ENCODE measurements around the gene TRIM2. TPM values are rescaled to one million over a fixed set of nuclear protein-coding genes. Genes with fewer than 3 reads are reported as not detected.

TRIM2 gene
- total and polyA plus RNA-seq, 2 of the 8 experiments (the other 6 are each of a cell fraction or from before 2014, with no cell fraction given) = 34.0 to 59.8 TPM

DNA sequence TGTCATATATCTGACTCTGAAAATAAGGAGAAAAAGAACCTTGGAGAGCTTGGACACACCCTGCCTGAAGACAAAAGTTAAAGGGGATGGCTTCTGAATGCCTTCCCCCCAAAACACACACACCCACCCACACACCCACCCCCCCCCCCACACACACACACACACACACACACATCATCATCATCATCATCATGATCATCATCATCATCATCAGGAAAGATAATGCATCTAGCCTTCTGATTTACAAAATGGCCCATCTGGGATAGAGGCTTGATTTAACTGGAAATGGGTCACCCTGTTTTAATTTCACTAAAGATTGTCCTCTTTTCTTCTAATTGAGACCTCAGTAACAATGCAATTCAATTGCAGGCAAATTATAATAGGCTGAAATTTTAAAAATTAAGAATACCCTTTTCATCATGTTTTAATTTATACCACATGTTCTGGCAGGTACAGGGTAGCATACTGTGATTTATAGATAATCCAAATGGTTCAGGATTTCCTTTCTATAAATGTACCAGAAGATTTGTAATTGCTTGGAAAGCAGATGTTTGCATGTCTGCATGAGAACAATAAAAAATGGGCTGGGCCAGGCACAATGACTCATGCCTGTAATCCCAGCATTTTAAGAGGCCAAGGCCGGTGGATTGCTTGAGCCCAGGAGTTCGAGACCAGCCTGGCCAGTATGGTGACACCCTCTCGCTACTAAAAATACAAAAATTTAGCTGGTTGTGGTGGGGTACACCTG lies 56.5 kb downstream of the TRIM2 start:
- peaks cover 4% of the 10 kb centered on the region for H3K79me1 ChIP-seq (ENCODE audit: low read depth, low read length)
- peak overlapping the region; percentile 19; the same call in 1 of the 2 replicates for H3K18ac ChIP-seq (ENCODE audit: extremely low read depth, low read length)
- FAIRE-seq (no peak), DNase-seq (ENCODE audit: low read depth in 1 of 2, low spot score in 2 of 2) (no peak)
- TF ChIP-seq RBBP5 (IDR thresholded peaks at IDR 0.05; ENCODE audit: borderline replicate concordance, low read depth, low read length) (no peak), JUND (IDR thresholded peaks at IDR 0.05; ENCODE audit: low read length) (peak; percentile 65; the same call in 1 of the 2 replicates)
- peak overlapping the region; percentile 74 to 82; a peak in 3 of 4 replicates for H3K4me2 ChIP-seq (ENCODE audit: insufficient read depth in 1 of 2, low read depth in 2 of 2, low read length in 2 of 2)
- no peaks in the 10 kb centered on the region; a peak in 1 of 4 replicates for H3K9me3 ChIP-seq (ENCODE audit: insufficient read depth in 2 of 2, low read depth in 1 of 2, low read length in 1 of 2)
- no peak overlapping the region for H3K4ac ChIP-seq (replicated peaks; ENCODE audit: insufficient read length, low read depth, low read length)
- peaks cover 5 to 60% of the 10 kb centered on the region in 2 experiments; a peak in 2 of 4 replicates for H3K79me2 ChIP-seq (ENCODE audit: control insufficient read depth in 1 of 2, insufficient read depth in 2 of 2, low read length in 2 of 2)
- 75% methylated on average over 3 of the region's 3 CpGs; no CpG with 5 or more reads in 1 of the 2 experiments for WGBS, 2 experiments (ENCODE audit: extremely low coverage in 1 of 2, insufficient coverage in 1 of 2, insufficient read length in 1 of 2, insufficient replicate concordance in 2 of 2, low coverage in 1 of 2, low lambda C conversion rate in 2 of 2, missing lambda C conversion rate in 1 of 2)
- peak overlapping the region; percentile 30; the same call in 1 of the 2 replicates for H2BK12ac ChIP-seq (ENCODE audit: low read depth, low read length)
- peaks cover 6 to 26% (median 18%) of the 10 kb centered on the region in 4 experiments; a peak in 6 of 7 replicates for H3K4me1 ChIP-seq (replicated peaks in 1 of 4; ENCODE audit: control insufficient read depth in 3 of 4, insufficient read depth in 4 of 4, low read length in 3 of 4)
- H4K5ac ChIP-seq (ENCODE audit: insufficient read length, low read depth, low read length) = no peak overlapping the region
- H4K8ac ChIP-seq (ENCODE audit: extremely low read depth, insufficient read depth, low read length) = peak overlapping the region; percentile 1; the same call in 1 of the 2 replicates
- 0 out of 2 replicates have a peak overlapping the region, but pooled peaks have one; percentile 32 for H2AK5ac ChIP-seq (ENCODE audit: low read depth, low read length)
- H3K23me2 ChIP-seq (ENCODE audit: low read depth, low read length) = peaks cover 7% of the 10 kb centered on the region
- H2BK120ac ChIP-seq (replicated peaks; ENCODE audit: low read depth, low read length) = no peak overlapping the region
- H4K20me1 ChIP-seq (replicated peaks in 1 of 2; ENCODE audit: control insufficient read depth in 1 of 2, insufficient read depth in 2 of 2, low read length in 2 of 2) = no peaks in the 10 kb centered on the region
- H3K23ac ChIP-seq (ENCODE audit: insufficient read length) = no peak overlapping the region
- ChIA-PET POLR2A (ENCODE audit: partially characterized antibody) (interaction anchor here (1.0 to 4.3 kb wide), 5 partner anchors 7 to 54 kb away, joined by 4 to 52 read pairs (median 5); no protein-coding TSS in a partner anchor), CTCF (ENCODE audit: partially characterized antibody) (interaction anchor here (1.1 to 1.6 kb wide), 5 partner anchors 11 to 374 kb away, joined by 3 read pairs; no protein-coding TSS in a partner anchor)
- H3K9ac ChIP-seq (replicated peaks in 1 of 4; ENCODE audit: extremely low read depth in 1 of 4, low read depth in 3 of 4, low read length in 3 of 4) = no peak overlapping the region
- no peaks in the 10 kb centered on the region for H3K27me3 ChIP-seq (replicated peaks in 1 of 4; ENCODE audit: control insufficient read depth in 3 of 4, extremely low read depth in 1 of 4, insufficient read depth in 3 of 4, low read length in 3 of 4)
- no peak overlapping the region for H2BK5ac ChIP-seq (ENCODE audit: low read depth, low read length)
- H3K27ac ChIP-seq (ENCODE audit: low read depth, low read length) = no peak overlapping the region
- H3K36me3 ChIP-seq (ENCODE audit: control insufficient read depth in 2 of 4, insufficient read depth in 4 of 4, low read length in 3 of 4) = peaks cover 0 to 6% (median 0%) of the 10 kb centered on the region in 4 experiments; a peak in 2 of 8 replicates
- H2AFZ ChIP-seq (ENCODE audit: low read length) = no peak overlapping the region
- H3K56ac ChIP-seq (replicated peaks; ENCODE audit: insufficient read length, low read depth, low read length) = no peak overlapping the region
- peak overlapping the region in 1 of 4 experiments; percentile 61; a peak in 1 of 8 replicates for H3K4me3 ChIP-seq (ENCODE audit: extremely low read depth in 1 of 4, insufficient read depth in 2 of 4, low read depth in 3 of 4, low read length in 4 of 4)
- no peak overlapping the region for H2BK15ac ChIP-seq (ENCODE audit: low read length)
- H3K14ac ChIP-seq (ENCODE audit: insufficient read length) = no peak overlapping the region
- H2BK20ac ChIP-seq (ENCODE audit: low read length) = peak overlapping the region; percentile 84; the same call in 1 of the 2 replicates
- no peak overlapping the region for H4K91ac ChIP-seq (replicated peaks; ENCODE audit: insufficient read length, low read length)
